Endothelial cell of umbilical vein (primary cell): ENCODE measurements around the gene ST6GAL1. TPM values are rescaled to one million over a fixed set of nuclear protein-coding genes. Genes with fewer than 3 reads are reported as not detected.

ENCODE experiments used
- BruUV-seq: library from RNA; stranded (reverse); fragments of 400-500 nt; replicated peaks from 2 replicates; lab custom pipeline; 2021; lab: Mats Ljungman, UMichigan
- CTCF ChIA-PET: fragments of 300-600, 350-600 bp; sonication (Branson Sonifier 250); formaldehyde crosslinking; loops from one replicate; lab custom pipeline; 2021; ENCODE audit warnings: antibody characterized with exemption, inconsistent platforms; lab: Charles Lee
- POLR2A ChIA-PET: fragments of 300-600, 350-600 bp; sonication (Branson Sonifier 250); formaldehyde crosslinking; loops from one replicate; lab custom pipeline; 2021; ENCODE audit warnings: antibody characterized with exemption, inconsistent platforms; lab: Charles Lee
- DNase-seq: peaks from one replicate; pipeline ENCODE4 v3.0.0-alpha.2; 2011; ENCODE audit warnings: low read depth, low spot score
- FAIRE-seq: peaks from 2 replicates; lab custom pipeline; 2011; peaks lifted over from hg19 to GRCh38; lab: Jason Lieb, UNC
- H2AFZ ChIP-seq: 2 replicates; pipeline ENCODE4 v1.6.0; 2012; ENCODE audit warnings: low read depth, low read length, control low read depth, inconsistent platforms
- H3K27ac ChIP-seq: 2 replicates; pipeline ENCODE4 v1.5.1; 2011; ENCODE audit warnings: low read depth, mild to moderate bottlenecking, control low read depth, low read length, moderate library complexity; ENCODE audit not compliant: insufficient read depth
- H3K27me3 ChIP-seq, 2 experiments: 2 replicates each; pipeline versions ENCODE4 v1.6.0 to v1.6.1; 2011; ENCODE audit warnings: low read length in 2 of 2, mixed read lengths in 1 of 2; ENCODE audit not compliant: control insufficient read depth in 2 of 2, insufficient read depth in 2 of 2
- H3K36me3 ChIP-seq, 2 experiments: 2 replicates in 1 of 2; 3 replicates in 1 of 2; pipeline ENCODE4 v1.5.1; 2011; ENCODE audit warnings: low read length in 2 of 2, mild to moderate bottlenecking in 1 of 2, moderate library complexity in 1 of 2; ENCODE audit not compliant: control insufficient read depth in 2 of 2, insufficient read depth in 2 of 2; ENCODE audit errors: extremely low read depth in 1 of 2
- H3K4me1 ChIP-seq: 3 replicates; pipeline ENCODE4 v1.5.1; 2011; ENCODE audit warnings: mild to moderate bottlenecking, low read length; ENCODE audit not compliant: control insufficient read depth, insufficient read depth; ENCODE audit errors: extremely low read depth
- H3K4me2 ChIP-seq: 2 replicates; pipeline ENCODE4 v1.6.1; 2011; ENCODE audit warnings: low read length, control low read depth, mixed read lengths; ENCODE audit not compliant: insufficient read depth
- H3K4me3 ChIP-seq, 3 experiments: fragments of 200-600 bp in 1 of 3; sonication (generic), shearing (Covaris generic) in 1 of 3; replicated peaks in 1 of 3; 2 replicates each; pipeline ENCODE4 v1.5.1; 2011 to 2016; ENCODE audit warnings: control low read depth in 3 of 3, low read length in 3 of 3, mild to moderate bottlenecking in 2 of 3, inconsistent platforms in 1 of 3, low read depth in 1 of 3, moderate library complexity in 1 of 3; ENCODE audit not compliant: insufficient read depth in 1 of 3
- H3K79me2 ChIP-seq: 2 replicates; pipeline ENCODE4 v1.6.0; 2012; ENCODE audit warnings: low read length, inconsistent platforms; ENCODE audit not compliant: control insufficient read depth, insufficient read depth
- H3K9ac ChIP-seq: replicated peaks from 2 replicates; pipeline ENCODE3; 2011; ENCODE audit warnings: low read length, control low read depth; ENCODE audit not compliant: insufficient read depth; ENCODE audit errors: extremely low read depth
- H3K9me1 ChIP-seq: replicated peaks from 3 replicates; pipeline ENCODE4 v1.6.0; 2011; ENCODE audit warnings: mild to moderate bottlenecking, low read length; ENCODE audit not compliant: control insufficient read depth, insufficient read depth; ENCODE audit errors: extremely low read depth
- H3K9me3 ChIP-seq: replicated peaks from 2 replicates; pipeline ENCODE4 v1.5.1; 2012; ENCODE audit warnings: low read length, inconsistent platforms; ENCODE audit not compliant: control insufficient read depth, insufficient read depth
- H4K20me1 ChIP-seq: replicated peaks from 2 replicates; pipeline ENCODE3; 2011; ENCODE audit warnings: mild to moderate bottlenecking, low read length; ENCODE audit not compliant: control insufficient read depth, insufficient read depth; ENCODE audit errors: extremely low read depth
- EZH2 ChIP-seq: IDR thresholded peaks from 2 replicates; pipeline ENCODE4 v1.6.1; 2012; ENCODE audit warnings: borderline replicate concordance, low read depth, mild to moderate bottlenecking, moderate library complexity, low read length, inconsistent platforms; ENCODE audit not compliant: severe bottlenecking
- FOS ChIP-seq: IDR thresholded peaks from 2 replicates; pipeline ENCODE4 v1.6.1; 2011; ENCODE audit warnings: mild to moderate bottlenecking, low read length, moderate library complexity, borderline replicate concordance; ENCODE audit not compliant: insufficient read depth
- GATA2 ChIP-seq: IDR thresholded peaks from 2 replicates; pipeline ENCODE4 v1.7.0; 2011; ENCODE audit warnings: low read depth, mild to moderate bottlenecking, moderate library complexity, mixed read lengths, low read length; ENCODE audit not compliant: insufficient read length, insufficient read depth
- JUN ChIP-seq: IDR thresholded peaks from 2 replicates; pipeline ENCODE4 v1.6.1; 2011; ENCODE audit warnings: borderline replicate concordance, low read depth; ENCODE audit not compliant: insufficient read length, insufficient read depth
- MYC ChIP-seq: IDR thresholded peaks from one replicate; pipeline ENCODE4 v1.6.1; 2011; ENCODE audit warnings: mild to moderate bottlenecking, low read depth, low read length
- POLR2A ChIP-seq: IDR thresholded peaks from 2 replicates; pipeline ENCODE4 v1.6.1; 2012; ENCODE audit warnings: low read depth, mild to moderate bottlenecking, control low read depth, low read length
- POLR2AphosphoS5 ChIP-seq: IDR thresholded peaks from 2 replicates; pipeline ENCODE4 v1.6.1; 2012; ENCODE audit warnings: low read depth, mild to moderate bottlenecking, control low read depth, low read length, moderate library complexity; ENCODE audit not compliant: insufficient read depth
- dilution Hi-C: fragments of 300-500 bp; cut with MboI; formaldehyde crosslinking; loops from one replicate; pipeline ENCODE4 v1.15.0; 2019; ENCODE audit warnings: low sequenced_read_pairs; ENCODE audit not compliant: extremely low pct_ligation_motif_present
- intact Hi-C: fragments of 100-400 bp; cut with micrococcal nuclease; formaldehyde crosslinking; loops from one replicate; pipeline ENCODE4 v1.10.0; 2022
- polyA plus RNA-seq, 4 experiments: library from polyadenylated mRNA; depleted of rRNA in 3 of 4; stranded (reverse) in 3 of 4; unstranded in 1 of 4; fragments of >200 nt; gene quantifications; 2 replicates each; pipeline versions ENCODE4 v1.2.1 to v1.2.3, GENCODE V29; 2011 to 2012; ENCODE audit warnings: missing spikeins in 1 of 4
- total RNA-seq: library from RNA; stranded (reverse); gene quantifications from 2 replicates; pipeline ENCODE4 v1.2.3, GENCODE V29; 2021
- TF ChIP-seq, protein P1 (sequence below), 2 donors: IDR thresholded peaks; 1 replicate in 1 of 2; 2 replicates in 1 of 2; pipeline ENCODE4 v1.5.1; 2011; ENCODE audit warnings: low read length in 2 of 2, mild to moderate bottlenecking in 2 of 2, moderate library complexity in 2 of 2, control low read depth in 1 of 2, inconsistent platforms in 1 of 2, low read depth in 1 of 2; ENCODE audit not compliant: insufficient read depth in 1 of 2; ENCODE audit errors: extremely low read depth in 1 of 2
- TF ChIP-seq, protein P2 (sequence below): IDR thresholded peaks from 2 replicates; pipeline ENCODE4 v1.6.1; 2011; ENCODE audit not compliant: insufficient read depth, insufficient read length

The ST6GAL1 gene
- total and polyA plus RNA-seq, 2 donors (not counting 3 experiments of a cell fraction or from before 2014, with no cell fraction given): 63.9 to 101 TPM

DNA sequence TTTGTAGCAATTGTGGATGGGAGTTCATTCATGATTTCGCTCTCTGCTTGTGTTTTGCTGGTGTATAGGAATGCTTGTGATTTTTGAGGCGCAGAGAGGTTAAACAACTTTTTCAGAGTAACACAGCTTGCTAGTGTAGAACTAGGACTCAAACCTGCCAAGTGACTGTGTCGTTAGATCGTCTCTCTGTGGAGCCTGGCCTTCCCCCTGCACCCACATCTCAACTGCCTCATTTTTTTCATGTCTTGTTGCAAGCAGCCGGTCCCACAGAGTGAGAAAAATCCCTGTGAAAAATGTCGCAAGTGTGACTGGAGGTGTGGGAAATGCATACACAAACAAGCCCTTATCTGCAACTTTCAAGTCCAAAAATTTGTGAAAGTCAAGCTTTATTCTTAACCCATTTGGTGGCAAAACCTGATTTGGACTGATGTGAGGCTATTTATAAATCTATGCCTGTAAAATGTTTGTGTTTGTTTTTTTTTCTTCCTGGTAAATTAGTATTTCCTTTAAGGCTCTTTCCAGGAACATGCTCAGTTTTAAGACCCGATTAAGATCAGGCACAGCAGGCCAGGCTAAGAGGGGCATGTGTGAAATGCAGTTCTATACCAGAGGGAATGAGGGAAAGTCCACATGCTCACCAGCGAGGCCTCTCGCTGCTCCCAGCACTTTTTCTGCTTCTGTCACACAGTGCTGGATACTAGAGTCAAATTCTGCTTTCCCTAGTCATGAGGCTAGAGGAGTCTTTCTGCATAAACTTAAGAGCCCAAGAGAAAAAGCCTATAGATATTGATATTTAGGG is 25.8 kb downstream of the ST6GAL1 start:
- ChIA-PET CTCF (no interaction called here), POLR2A (no interaction called here)
- H3K79me2 ChIP-seq: peaks cover 22% of the 10 kb centered on the region
- H3K27ac ChIP-seq: no peak overlapping the region
- H2AFZ ChIP-seq: no peak overlapping the region
- BruUV-seq: no TSS peak
- H3K4me1 ChIP-seq: peaks cover 18% of the 10 kb centered on the region
- H3K4me3 ChIP-seq: no peak overlapping the region
- TF ChIP-seq, protein P1, sequence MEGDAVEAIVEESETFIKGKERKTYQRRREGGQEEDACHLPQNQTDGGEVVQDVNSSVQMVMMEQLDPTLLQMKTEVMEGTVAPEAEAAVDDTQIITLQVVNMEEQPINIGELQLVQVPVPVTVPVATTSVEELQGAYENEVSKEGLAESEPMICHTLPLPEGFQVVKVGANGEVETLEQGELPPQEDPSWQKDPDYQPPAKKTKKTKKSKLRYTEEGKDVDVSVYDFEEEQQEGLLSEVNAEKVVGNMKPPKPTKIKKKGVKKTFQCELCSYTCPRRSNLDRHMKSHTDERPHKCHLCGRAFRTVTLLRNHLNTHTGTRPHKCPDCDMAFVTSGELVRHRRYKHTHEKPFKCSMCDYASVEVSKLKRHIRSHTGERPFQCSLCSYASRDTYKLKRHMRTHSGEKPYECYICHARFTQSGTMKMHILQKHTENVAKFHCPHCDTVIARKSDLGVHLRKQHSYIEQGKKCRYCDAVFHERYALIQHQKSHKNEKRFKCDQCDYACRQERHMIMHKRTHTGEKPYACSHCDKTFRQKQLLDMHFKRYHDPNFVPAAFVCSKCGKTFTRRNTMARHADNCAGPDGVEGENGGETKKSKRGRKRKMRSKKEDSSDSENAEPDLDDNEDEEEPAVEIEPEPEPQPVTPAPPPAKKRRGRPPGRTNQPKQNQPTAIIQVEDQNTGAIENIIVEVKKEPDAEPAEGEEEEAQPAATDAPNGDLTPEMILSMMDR (IDR thresholded peaks at IDR 0.05; ENCODE audit: extremely low read depth in 1 of 2, insufficient read depth in 1 of 2, low read depth in 1 of 2, low read length in 2 of 2): no peak
- no peak for TF ChIP-seq POLR2AphosphoS5
- no peak for TF ChIP-seq GATA2
- TF ChIP-seq FOS: no peak
- no peak for TF ChIP-seq JUN
- no peak for TF ChIP-seq EZH2
- TF ChIP-seq, protein P2, sequence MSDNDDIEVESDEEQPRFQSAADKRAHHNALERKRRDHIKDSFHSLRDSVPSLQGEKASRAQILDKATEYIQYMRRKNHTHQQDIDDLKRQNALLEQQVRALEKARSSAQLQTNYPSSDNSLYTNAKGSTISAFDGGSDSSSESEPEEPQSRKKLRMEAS: no peak
- TF ChIP-seq MYC: no peak
- TF ChIP-seq POLR2A: no peak
- H3K9ac ChIP-seq: no peak overlapping the region
- H3K9me3 ChIP-seq: no peaks in the 10 kb centered on the region
- intact Hi-C loops (no loop called here), dilution Hi-C loops (no loop called here)
- FAIRE-seq: peak; percentile 63
- H3K27me3 ChIP-seq: no peaks in the 10 kb centered on the region
- DNase-seq: no peak
- H3K9me1 ChIP-seq: no peaks in the 10 kb centered on the region
- no peaks in the 10 kb centered on the region for H3K36me3 ChIP-seq
- no peaks in the 10 kb centered on the region for H4K20me1 ChIP-seq
- H3K4me2 ChIP-seq: no peak overlapping the region
